Non-pigmented ciliary epithelial cell (primary cell): ENCODE measurements around the gene SBSN.

Experiments used
- DNase-seq: peaks from one replicate; pipeline ENCODE4 v3.0.0-alpha.2; 2010; ENCODE audit warnings: low read depth

The SBSN gene

DNA sequence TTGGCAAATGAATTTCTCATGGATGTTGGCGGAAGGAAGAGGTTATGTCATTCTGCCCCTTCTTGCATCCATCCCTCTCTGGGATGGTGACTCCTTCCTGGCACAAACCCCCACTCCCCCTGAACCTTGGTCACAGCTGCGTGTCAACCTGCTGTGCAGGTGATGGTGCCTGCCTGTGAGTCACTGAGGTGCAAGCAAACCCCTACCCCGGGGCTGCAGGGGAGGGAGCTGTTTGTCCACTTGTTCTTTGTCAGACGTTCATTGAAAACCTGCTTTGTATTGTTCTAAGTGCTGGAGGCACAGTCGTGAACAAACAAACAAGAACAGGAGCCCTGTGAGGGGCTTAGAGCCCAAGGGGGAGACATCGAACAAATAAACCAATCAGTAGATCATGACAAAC is 3.2 kb upstream of the SBSN start:
- DNase-seq, result no peak

DNA sequence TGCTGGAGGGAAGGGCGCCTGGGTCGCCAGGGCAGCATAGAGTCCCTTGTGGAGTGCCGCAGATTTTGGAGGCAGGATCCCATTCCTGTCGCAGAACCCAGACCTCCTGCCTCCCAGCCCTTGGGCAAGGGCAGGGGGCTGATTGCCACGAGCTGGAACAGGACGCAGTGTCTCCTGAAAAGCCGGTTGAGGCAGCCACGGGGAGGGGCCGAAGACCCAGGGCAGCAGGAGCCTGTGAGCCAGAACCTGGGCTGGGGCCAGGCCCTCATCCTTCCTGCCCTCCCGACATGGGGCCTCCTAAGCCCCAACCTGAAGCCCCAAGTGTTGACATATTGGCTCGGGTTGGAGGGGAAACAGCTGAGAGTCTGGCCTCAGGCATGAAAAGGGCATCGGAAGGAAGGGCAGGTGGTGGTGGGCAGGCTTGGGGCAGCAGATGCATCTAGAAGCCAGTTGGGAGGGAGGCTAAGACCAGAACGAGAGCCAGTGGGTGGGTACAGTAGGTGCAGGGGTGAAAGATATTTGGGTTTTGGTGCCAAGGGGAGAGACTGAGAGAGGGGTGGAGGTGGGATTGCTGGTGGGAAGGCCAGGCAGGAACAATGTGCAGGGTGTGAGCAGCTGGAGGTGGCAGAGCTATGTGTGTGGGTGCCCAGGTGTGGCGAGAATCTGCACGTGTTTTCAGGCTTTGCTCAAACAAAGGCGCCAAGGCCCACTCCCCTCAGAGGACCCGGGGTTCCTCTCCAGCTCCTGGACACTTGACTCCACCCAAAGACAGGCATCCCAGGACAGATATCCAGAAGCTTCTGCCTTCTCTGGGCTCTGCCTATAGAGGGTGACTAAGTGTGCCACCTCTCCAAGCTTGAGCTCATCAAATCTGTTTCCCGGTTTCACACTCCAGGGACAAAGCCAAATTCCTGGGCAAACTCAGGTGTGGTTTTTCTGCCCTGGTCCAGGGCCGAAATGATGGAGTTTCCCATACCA is 1.4 kb upstream of the SBSN start:
- DNase-seq, result no peak

DNA sequence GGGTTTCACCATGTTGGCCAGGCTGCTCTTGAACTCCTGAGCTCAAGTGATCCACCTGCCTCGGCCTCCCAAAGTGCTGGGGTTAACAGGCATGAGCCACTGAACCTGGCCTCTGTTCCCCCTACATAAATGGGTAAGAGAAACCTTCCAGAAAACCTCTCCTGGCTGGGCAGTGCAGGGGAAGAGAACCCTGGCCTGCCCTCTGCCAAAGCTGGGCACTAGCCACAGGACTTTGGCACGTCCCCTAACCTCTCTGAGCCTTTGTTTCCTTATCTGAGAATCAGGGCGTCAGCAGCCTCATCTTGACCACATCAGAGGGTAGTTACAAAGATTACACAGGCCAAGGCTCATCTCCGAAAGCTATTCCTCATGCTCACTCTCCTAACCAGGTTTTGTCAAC is 2.2 kb downstream of the SBSN start:
- DNase-seq, result no peak

DNA sequence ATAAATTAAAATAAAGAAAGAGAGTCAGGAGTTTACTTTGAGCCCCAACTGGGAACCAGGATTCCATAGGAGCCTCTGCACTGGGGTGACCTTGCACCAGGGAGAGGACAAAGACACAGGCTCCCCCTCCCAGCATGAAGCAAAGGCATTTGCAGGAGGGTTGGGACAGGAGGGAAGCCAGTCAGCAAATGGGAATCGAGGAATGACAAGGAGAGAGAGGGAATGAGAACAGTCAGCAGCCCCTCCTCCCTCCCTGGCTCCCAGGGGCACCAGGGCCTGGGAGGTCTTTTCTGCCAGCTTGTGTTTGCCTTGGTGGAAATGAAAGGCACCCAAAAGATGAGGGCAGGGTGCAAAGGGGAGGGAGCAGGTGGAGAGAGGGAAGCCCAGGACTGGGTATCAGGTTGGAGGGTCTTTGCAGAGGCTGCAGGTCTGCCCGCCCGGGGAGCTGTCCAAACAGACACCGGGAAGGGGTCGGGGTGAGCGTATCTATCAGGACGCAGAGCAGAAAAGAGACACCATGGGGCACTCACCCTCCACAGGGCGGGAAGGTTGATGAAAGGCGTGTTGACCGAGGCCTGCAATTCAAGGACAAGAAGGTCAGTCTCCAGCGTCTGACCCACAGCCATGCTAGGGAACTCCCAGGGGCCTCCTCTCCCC is 3.8 kb downstream of the SBSN start:
- DNase-seq, result no peak

DNA sequence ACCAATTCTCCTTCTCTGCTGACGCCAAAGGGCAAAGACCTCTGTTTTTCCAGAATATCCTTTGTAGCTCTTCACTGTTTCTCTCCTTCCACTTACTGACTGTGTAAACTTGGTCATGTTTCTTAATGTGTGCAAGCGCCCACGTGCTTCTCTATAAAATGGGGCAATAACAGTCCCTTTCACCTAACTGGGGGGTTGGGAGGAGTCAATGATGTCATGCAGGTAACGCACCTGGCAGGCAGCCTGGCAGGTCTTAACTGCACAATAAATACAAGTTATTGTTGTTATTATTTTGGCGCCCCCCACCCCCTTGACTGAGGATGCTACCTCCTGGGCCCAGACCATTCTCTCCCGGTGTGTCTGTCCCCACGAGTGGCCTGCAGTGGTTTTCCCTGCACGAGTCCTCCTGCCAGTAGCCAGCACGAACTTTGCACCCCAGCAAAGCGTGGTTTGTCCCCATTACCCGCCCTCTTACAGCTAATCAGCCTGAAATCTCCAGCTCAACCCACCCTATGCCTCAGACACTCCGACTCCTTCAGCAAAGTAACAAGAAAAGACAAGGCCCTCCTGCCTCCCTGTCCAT is 5.3 kb downstream of the SBSN start:
- no peak for DNase-seq

DNA sequence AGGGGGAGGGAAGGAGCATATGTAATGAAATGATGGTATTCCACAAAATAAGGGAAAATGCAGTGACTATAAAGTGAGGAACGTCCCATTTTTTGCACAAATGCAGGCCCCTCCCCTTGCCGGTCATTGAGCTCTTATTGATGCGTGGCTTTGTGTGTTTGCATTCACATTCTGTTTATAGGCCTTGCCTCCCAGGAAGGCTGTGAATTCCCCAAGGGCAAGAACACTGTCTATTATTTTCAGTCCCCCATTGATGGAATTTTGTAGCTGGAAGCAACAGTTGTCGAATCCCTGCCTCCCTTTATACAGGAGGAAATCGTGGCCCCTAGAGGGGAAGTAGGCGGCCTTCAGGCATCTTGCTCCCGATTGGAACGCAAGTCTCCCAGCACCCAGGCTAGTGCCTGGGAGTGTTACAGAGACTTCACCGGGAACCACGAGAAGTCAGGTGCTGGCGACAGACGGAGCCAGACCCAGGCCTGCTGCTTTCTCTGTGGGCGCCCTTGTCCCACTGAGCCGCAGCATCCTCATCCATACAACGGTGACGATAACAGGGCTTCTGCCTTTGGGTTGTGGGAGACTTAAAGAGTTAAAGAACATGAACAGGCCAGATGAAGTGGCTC is 6.9 kb downstream of the SBSN start:
- no peak for DNase-seq

DNA sequence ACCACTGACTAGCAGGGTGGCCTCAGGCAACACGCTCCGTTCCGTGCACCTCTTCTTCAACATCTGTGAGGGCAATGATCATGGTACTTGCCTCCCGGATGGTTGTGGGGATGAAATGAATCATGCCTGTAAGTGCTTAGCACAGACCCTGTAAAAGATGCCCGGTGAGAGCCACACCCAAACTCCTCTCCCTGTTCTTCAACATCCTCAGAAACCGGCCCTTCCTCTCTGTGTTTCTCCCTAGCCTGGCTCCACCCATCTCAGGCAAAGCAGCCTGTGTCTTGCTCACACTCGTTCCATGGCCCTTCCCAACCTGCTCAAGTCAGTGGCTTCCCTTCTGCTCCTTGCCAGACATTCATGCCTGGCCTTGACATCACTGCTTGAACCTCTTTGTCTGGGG is 8.8 kb downstream of the SBSN start:
- DNase-seq, result no peak

DNA sequence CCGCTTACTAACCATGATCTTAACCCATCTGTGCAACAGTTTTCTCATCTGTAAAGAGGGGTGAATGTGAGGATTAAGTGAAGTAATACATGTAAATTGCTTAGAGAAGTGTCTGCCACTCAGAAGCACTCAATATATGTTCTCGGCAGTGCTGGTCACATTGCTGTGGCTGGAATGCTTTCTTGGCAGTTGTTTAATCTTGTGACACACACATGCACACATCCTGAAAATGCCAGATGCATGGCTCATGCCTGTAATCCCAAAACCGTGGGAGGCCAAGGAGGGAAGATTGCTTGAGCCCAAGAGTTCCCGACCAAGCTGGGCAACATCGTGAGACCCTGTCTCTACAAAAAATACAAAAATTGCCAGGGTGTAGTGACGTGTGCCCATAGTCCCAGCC is 9.8 kb downstream of the SBSN start:
- DNase-seq, result peak; percentile 83

DNA sequence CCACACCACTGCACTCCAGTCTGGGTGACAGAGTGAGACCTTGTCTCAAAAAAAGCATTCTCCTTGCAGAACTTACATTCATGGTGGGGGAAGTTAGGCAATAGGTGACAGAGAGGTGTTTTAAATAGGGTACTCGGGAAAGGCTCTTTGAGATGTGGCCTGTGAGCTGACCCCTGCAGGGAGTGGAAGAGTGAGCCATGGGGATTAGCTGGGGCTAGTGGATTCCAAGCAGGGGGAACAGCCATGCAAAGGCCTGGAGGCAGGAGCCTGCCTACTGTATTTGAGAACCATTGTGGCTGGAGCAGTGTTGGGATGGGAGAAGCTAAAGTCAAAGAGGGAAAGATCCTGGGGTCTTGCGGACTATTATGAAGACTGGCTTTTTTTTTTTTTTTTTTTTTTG is 10.8 kb downstream of the SBSN start:
- no peak for DNase-seq

DNA sequence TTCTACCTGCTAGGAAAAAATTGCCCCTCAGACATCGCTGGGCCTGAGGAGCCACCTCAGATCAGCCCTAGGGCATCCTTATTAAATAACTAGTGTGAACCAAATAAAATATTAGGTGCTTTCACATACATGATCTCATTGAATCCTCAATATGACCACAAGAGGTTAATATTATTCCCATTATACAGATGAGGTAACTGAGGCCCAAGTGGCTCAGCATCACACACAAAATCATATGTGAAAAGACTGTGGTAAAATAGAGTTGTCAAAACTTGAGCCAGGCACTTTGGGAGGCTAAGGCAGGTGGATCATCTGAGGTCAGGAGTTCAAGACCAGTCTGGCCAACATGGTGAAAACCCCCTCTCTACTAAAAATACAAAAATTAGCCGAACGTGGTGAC is 11.8 kb downstream of the SBSN start:
- DNase-seq, result no peak

DNA sequence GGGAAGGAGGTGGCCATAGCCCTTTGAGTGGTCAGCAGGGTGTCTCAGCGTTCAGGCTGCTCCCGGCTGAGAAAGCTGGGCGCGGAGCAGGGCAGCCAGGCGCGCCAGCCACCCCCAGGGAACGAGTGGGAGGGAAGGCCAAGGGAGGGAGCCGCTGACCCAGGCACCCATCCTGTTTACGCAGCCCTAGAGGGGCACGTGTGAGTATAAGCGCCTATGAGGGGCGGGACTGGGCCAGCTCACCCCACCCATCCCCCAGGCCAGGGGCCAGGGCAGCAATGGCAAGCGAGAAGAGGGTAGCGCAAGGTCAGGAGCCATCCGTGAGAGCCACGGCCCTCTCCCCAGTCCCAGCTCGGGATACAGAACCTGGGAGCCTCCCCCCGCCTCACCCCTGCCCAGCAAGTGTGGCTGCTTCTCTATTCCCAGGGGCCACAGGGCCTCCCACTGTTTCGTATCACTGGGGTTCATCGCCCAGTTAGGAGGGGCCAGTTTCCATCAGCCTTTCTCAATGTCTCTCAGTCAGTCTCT is 13.8 kb downstream of the SBSN start:
- no peak for DNase-seq

DNA sequence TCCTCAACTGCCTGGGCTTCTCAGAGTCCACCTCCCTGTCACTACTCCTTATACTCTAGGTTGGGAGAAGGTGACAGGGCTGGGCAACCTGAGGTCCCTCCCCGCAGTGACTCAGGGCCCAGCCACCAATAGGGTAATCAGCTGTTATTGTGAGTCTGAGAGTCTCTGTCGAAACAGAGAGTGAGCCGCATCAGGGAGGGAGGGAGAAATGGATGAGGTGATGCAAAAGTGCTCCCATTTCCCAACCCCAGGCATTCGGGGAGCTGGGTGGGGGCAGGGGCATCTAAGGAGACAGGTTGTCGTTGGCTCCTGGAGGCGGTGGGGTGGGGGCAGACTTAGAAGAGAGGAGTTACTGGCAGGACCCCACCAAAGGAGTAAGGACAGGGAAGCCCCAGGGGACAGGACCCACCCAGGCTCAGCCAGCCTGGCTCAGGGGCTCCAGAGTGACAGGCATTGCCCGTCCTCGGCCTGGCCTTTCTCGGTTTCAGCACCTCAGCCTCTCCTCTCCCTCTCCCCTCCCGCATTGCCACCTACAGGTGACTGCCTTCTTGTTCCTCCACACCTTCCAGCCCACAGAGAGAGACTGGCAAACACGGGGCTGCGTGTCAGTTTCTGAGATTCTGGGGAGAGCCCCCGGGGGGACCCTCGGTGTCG is 14.4 kb downstream of the SBSN start, which contains the start of gene DMKN:
DMKN (minus strand) TSS at position 22 of the 654 bp plus-strand sequence. CDS start 174 bp downstream, outside the sequence.
- DNase-seq, result no peak

DNA sequence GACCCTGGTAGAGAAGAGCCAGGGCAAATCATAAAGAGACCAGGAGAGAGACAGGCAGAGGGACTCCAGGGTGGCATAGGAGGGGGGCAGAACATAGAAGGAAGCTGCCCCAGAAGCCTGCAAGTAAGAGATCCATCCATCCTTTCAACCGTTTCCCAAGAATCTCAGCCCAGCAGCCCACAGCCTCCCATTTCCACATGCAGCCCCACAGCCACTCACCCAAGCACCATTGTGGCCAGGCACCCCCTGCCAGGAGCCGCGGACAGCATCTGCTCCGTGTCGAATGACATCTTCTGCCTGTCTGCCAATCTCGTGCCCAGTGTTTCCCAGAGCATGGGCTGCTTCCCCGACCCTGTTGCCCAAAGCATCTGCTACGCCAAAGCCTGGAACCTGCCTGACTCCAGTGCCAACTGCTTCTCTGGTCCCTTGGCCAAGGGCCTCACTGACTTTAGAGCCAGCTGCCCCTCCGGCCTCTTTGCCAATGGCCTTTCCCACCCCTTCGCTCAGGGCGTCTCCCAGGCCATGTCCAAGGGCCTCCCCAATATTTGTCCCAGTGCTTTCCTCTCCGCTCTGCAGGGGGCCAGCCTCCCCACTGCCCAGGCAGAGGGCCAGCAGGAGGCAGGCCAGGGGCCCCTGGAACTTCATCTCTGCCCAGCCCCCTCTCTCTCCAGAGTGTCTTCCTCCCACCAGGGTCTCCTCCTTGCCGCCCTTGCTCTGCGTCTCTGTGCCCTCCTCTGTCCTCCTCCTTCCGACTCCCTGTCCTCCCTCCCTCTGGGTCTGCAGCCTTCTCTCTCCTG is 15.1 kb downstream of the SBSN start:
- no peak for DNase-seq

DNA sequence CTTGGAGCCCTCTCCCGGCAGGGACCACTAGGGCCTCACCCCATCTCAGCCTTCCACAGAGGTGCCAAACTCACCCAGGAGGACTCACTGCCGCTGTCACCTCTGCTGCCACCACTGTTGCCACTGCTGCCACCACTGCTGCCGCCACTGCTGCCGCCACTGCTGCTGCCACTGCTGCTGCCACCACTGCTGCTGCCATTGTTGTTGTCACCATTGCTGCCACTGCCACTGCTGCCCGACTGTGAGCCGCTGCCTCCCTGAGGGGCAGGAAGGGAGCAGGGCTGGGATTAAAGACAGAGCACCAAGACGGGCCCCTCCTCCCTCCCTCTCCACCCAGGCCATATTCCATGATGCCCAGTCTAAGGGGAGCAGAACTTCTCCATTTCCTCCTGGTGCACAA is 16.8 kb downstream of the SBSN start:
- no peak for DNase-seq

DNA sequence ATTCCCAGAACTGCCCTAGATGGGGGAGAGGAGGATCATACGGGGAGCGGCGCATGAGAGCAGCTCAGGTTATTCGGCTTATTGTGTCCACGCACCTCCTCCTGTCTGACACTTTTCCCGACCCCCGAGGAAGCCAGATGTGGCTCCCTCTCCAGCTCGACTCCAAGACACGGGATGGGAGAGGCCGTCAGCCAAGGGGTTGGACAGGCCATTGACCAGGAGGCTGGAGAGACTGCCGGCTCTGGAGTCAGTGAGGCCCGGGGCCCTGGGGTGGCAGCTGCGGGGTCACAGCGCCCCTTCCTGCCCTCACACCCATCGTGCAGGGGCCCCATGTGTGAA is 17.5 kb downstream of the SBSN start:
- DNase-seq, result no peak

DNA sequence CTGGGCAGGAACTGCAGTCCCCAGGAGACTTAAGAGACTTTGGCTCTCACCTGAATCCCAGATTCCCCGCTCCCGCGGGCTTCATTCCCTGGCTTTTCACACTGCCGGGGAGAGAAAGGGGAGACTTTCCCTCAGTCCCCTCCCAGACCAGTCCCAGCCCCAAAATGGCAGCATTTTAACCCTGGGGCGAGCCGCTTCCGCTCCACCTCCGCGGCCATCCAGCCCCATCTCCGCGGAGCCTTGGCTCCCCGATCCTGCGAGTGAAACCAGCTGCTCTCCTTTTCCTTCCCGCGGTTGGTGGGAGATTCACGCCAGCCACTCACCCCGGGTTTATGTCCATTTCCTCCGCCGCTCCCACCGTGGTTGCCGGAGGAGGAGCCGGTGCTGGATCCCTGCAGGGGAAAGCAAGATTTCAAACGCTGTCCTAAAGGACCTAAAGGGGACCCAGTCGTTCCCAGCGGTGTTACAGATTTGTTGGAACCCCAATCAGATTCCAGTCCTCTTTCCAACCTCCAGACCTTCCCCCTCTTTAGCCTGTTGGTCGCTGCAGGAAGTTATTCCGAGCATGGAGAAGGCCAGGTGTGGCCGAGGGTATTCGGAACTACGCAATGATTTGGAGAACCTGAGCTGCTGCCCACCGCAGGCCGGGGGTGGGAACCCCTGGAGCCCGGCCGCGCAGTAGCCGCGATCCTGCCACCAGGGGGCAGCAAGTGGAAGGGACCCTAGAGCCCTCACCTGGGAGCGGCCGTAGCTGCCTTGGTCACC is 18.1 kb downstream of the SBSN start:
- no peak for DNase-seq

DNA sequence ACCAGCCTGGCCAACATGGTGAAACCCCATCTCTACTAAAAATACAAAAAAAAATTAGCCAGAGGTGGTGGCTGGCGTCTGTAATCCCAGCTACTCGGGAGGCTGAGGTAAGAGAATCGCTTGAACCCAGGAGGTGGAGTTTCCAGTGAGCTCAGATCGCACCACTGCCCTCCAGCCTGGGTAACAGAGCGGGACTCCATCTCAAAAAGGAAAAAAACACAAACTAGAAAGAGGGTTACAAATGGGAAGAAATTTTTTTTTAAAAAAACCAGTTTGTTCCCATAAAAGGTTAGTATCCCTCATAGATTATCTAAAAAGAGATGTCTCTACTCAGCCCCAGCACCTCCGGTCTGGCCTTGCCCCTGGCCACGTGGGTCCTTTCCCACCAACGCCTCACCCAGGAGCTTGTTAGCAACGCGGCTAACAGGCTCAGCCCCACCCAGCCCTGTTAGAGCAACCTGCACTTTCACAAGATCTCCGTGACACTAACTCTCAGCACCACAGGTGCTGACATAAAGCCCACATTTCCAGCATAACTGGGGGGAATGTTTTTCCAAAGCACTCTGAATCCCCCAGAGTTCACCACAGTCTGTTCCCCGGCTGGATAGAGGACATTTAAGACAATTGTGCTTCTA is 19.0 kb downstream of the SBSN start:
- no peak for DNase-seq

DNA sequence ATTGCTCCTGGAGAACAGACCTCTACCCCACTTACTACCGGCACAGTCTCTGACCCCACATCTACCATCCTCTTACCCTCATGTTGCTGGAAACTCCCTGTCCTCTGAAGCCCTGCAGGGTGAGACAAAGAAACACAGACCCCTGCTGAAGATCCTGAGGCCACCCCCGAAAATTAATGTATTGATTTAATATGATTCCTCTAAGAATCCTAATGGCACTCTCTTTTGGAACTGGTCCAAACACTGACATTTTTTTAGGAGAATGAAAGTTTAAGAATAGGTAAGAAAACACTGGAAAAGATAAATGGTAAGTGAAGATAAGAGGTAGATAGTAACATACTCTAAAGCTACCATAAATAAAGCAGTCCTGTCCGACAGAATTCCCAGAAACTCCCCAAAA is 20.0 kb downstream of the SBSN start:
- DNase-seq, result no peak

DNA sequence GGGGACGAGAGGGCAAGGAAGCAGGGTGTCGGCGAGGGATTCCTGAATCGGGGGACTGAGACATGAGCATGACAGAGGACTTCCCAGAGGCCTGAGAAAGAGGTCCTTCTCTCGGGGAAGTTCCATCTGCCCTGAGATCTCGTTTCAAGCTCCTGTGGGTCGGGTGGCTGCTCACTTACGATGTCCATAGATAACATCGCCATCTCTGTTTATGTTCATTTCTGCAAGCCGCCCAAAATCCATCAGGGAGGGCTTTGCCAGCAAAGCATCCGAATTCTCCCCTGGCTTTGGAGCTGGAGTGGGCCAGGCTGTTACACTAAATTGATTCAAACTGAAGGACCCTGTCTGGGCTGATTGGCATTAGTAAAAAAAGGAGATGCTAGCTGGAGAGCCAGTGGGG is 20.6 kb downstream of the SBSN start:
- DNase-seq, result no peak

DNA sequence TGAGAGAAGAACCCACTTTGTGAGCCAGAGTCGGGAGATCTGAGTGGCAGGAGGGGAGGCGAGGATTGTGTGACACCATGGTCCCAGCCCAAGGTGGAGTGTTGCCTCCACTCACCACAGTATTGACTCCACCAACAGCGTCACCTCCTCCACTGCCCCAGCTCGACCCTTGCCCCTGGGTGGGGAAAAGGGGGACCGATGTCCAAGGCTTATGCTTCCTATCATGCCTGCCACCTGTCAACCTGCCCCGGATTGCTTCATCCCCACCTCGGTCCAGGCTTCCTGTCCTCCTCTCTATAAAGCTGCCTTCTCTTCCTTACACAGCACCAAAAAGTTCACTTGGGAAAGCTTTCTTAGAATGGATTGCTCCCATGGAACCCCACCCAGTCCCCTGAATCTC is 22.1 kb downstream of the SBSN start:
- DNase-seq, result no peak
